GM12878 (cell line): Measurements from ENCODE around the gene LAIR1. TPM values are rescaled to one million over a fixed set of nuclear protein-coding genes. Genes with fewer than 3 reads are reported as not detected.

Source experiments
- ATAC-seq: fragments of 200-7000 bp; cut with Tn5 transposase; 3 replicates; pipeline ENCODE4 v1.9.1; 2020; ENCODE audit warnings: mild to moderate bottlenecking, moderate library complexity
- BruUV-seq: library from RNA; stranded (reverse); fragments of 400-500 nt; replicated peaks from 2 replicates; lab custom pipeline; 2021; lab: Mats Ljungman, UMichigan
- CTCF ChIA-PET: fragments of 300-600 bp; sonication (Branson Sonifier 250); formaldehyde crosslinking; extraction: SDS; loops from one replicate; lab custom pipeline; 2021; ENCODE audit warnings: inconsistent platforms; lab: Yijun Ruan, JAX
- POLR2A ChIA-PET: fragments of 350-600 bp; formaldehyde crosslinking; extraction: SDS; loops from one replicate; lab custom pipeline; 2021; ENCODE audit warnings: inconsistent platforms; lab: Charles Lee
- RAD21 ChIA-PET: fragments of 300-600 bp; sonication (Branson Sonifier 250); formaldehyde crosslinking; loops from one replicate; lab custom pipeline; 2023; ENCODE audit warnings: antibody characterized with exemption; ENCODE audit not compliant: unreplicated experiment; lab: Charles Lee
- SMC1A ChIA-PET: fragments of 300-600 bp; sonication (Branson Sonifier 250); formaldehyde crosslinking; loops from one replicate; lab custom pipeline; 2023; ENCODE audit not compliant: unreplicated experiment, uncharacterized antibody; lab: Charles Lee
- DNase-seq: peaks from one replicate; pipeline ENCODE4 v3.0.0-alpha.2; 2011; ENCODE audit warnings: low read depth, low spot score
- FAIRE-seq: peaks from 3 replicates; lab custom pipeline; 2011; peaks lifted over from hg19 to GRCh38; lab: Jason Lieb, UNC
- H2AFZ ChIP-seq: 2 replicates; pipeline ENCODE4 v1.6.0; 2011; ENCODE audit warnings: low read depth, low read length, control low read depth; ENCODE audit not compliant: control insufficient read depth
- H3K27ac ChIP-seq: 2 replicates; pipeline ENCODE4 v1.5.1; 2011; ENCODE audit warnings: control low read depth; ENCODE audit not compliant: control insufficient read depth, insufficient read depth
- H3K27me3 ChIP-seq, 2 experiments: replicated peaks in 1 of 2; 2 replicates each; pipeline versions ENCODE4 v1.6.0 to v1.6.1; 2011; ENCODE audit warnings: low read length in 1 of 2; ENCODE audit not compliant: control insufficient read depth in 2 of 2, insufficient read depth in 2 of 2
- H3K36me3 ChIP-seq, 2 experiments: 2 replicates each; pipeline ENCODE4 v1.5.1; 2011; ENCODE audit warnings: low read length in 1 of 2; ENCODE audit not compliant: control insufficient read depth in 2 of 2, insufficient read depth in 2 of 2
- H3K4me1 ChIP-seq: 2 replicates; pipeline ENCODE4 v1.6.1; 2011; ENCODE audit warnings: mild to moderate bottlenecking, low read length, moderate library complexity, mixed read lengths; ENCODE audit not compliant: control insufficient read depth, insufficient read depth
- H3K4me2 ChIP-seq: 2 replicates; pipeline ENCODE4 v1.6.0; 2011; ENCODE audit warnings: control low read depth; ENCODE audit not compliant: control insufficient read depth, insufficient read depth
- H3K4me3 ChIP-seq: fragments of 200-600 bp; sonication (generic); 2 replicates; pipeline ENCODE4 v1.5.1; 2016
- H3K79me2 ChIP-seq: 2 replicates; pipeline ENCODE4 v1.6.0; 2011; ENCODE audit warnings: low read length; ENCODE audit not compliant: control insufficient read depth, insufficient read depth
- H3K9ac ChIP-seq: 2 replicates; pipeline ENCODE4 v1.8.0; 2011; ENCODE audit warnings: low read length, control low read depth, mixed read lengths; ENCODE audit not compliant: control insufficient read depth, insufficient read depth
- H3K9me3 ChIP-seq: replicated peaks from 3 replicates; pipeline ENCODE4 v1.5.1; 2011; ENCODE audit warnings: mild to moderate bottlenecking, low read length; ENCODE audit not compliant: control insufficient read depth, insufficient read depth
- H4K20me1 ChIP-seq: 2 replicates; pipeline ENCODE4 v1.6.0; 2011; ENCODE audit not compliant: control insufficient read depth, insufficient read depth
- GATAD2B ChIP-seq: fragments of 450-650 bp; conservative IDR thresholded peaks from 2 replicates; pipeline ENCODE4 v1.6.1; 2017; ENCODE audit warnings: low read depth, mild to moderate bottlenecking, moderate library complexity
- KAT2A ChIP-seq: conservative IDR thresholded peaks from 2 replicates; pipeline ENCODE4 v1.6.1; 2011; ENCODE audit warnings: low read depth, low read length; ENCODE audit not compliant: control insufficient read depth
- SMAD5 ChIP-seq: IDR thresholded peaks from 2 replicates; pipeline ENCODE4 v1.6.1; 2016; ENCODE audit warnings: antibody characterized with exemption, low read depth
- TAF1 ChIP-seq: IDR thresholded peaks from 2 replicates; pipeline ENCODE4 v1.6.1; 2011; ENCODE audit warnings: mild to moderate bottlenecking, low read depth, low read length, borderline replicate concordance
- WGBS: methylation state at CpG from one replicate; pipeline ENCODE4 v1.1.6; 2016; ENCODE audit warnings: low lambda C conversion rate; ENCODE audit not compliant: insufficient replicate concordance, insufficient coverage; ENCODE audit errors: missing lambda C conversion rate; 5-methylcytosine and 5-hydroxymethylcytosine counted together
- in situ Hi-C: fragments of 300-500 bp; cut with MboI; formaldehyde crosslinking; loops from 9 replicates; pipeline ENCODE4 v1.14.3; 2018; ENCODE audit warnings: mixed read lengths
- intact Hi-C: fragments of 100-400 bp; cut with micrococcal nuclease; formaldehyde crosslinking; loops from one replicate; pipeline ENCODE4 v1.14.2; 2022; ENCODE audit not compliant: unreplicated experiment
- polyA plus RNA-seq, 11 experiments: library from polyadenylated mRNA; depleted of rRNA in 4 of 11; unstranded in 6 of 11; stranded (reverse) in 5 of 11; fragments of >200 nt; fragmentation: Nextera tagmentation in 4 of 11; fragmentation: Illumina TruSeq in 1 of 11; extraction: Ambion mirVana in 4 of 11; extraction: Trizol in 1 of 11; gene quantifications; 1 replicate in 1 of 11; 2 replicates in 10 of 11; pipeline versions ENCODE4 v1.2.1 to v1.2.3, GENCODE V29; 2011 to 2016; ENCODE audit warnings: inconsistent platforms in 2 of 11, missing spikeins in 2 of 11, low read depth in 1 of 11
- total RNA-seq, 4 experiments: library from RNA; depleted of rRNA in 3 of 4; stranded (reverse); fragments of >200 nt in 3 of 4; fragmentation: Illumina TruSeq in 1 of 4; extraction: Trizol in 1 of 4; gene quantifications; 2 replicates each; pipeline versions ENCODE4 v1.2.1 to v1.2.3, GENCODE V29; 2013 to 2021
- TF ChIP-seq, protein P1 (sequence below): fragments of 450-650 bp; IDR thresholded peaks from 2 replicates; pipeline ENCODE4 v1.6.1; 2017; ENCODE audit warnings: antibody characterized with exemption, mild to moderate bottlenecking, moderate library complexity
- TF ChIP-seq, protein P2 (sequence below): fragments of 150-350 bp; IDR thresholded peaks from 2 replicates; pipeline ENCODE4 v1.6.1; 2014; ENCODE audit warnings: mild to moderate bottlenecking, low read depth, low read length
- TF ChIP-seq, protein P3 (sequence below): fragments of 450-650 bp; IDR thresholded peaks from 2 replicates; pipeline ENCODE4 v1.6.1; 2017; ENCODE audit warnings: mild to moderate bottlenecking, low read depth, inconsistent platforms; ENCODE audit not compliant: poor library complexity, severe bottlenecking

Gene LAIR1
- total and polyA plus RNA-seq, 10 of the 15 experiments (the other 5 are each of a cell fraction or from before 2014, with no cell fraction given), result 8.6 to 58.2 (median 35.3) TPM

DNA sequence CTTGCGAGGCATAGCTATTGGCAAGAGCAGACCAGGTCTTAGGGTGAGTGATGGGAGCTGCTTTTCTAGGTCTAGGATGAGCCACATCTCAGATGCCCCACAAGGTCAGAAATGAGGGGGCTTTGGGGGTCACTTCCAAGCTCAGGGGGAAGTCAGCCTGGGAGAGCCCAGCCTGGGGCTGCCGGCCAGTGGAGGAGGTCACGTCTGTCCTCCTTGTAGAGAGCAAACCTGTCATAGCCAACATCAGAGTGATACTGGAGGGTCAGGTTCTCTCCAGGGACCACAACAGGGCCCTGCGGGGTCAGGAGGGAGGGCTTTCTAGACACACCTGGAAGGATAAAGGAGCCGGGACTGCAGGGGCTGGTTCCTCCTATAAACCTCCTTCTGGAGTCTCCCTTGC, 54.2 kb downstream of the LAIR1 start:
- Histone ChIP-seq H3K4me2 (no peak overlapping the region), H3K9ac (no peak overlapping the region), H3K36me3 (no peaks in the 10 kb centered on the region), H3K27ac (no peak overlapping the region), H3K4me1 (no peaks in the 10 kb centered on the region), H2AFZ (no peak overlapping the region), H3K9me3 (no peaks in the 10 kb centered on the region), H4K20me1 (no peaks in the 10 kb centered on the region), H3K27me3 (no peaks in the 10 kb centered on the region; a peak in 1 of 4 replicates), H3K4me3 (no peak overlapping the region), H3K79me2 (no peaks in the 10 kb centered on the region)
- no TSS peak for BruUV-seq
- TF ChIP-seq SMAD5 (no peak), GATAD2B (no peak), KAT2A (no peak), TAF1 (no peak)
- TF ChIP-seq, protein P1, sequence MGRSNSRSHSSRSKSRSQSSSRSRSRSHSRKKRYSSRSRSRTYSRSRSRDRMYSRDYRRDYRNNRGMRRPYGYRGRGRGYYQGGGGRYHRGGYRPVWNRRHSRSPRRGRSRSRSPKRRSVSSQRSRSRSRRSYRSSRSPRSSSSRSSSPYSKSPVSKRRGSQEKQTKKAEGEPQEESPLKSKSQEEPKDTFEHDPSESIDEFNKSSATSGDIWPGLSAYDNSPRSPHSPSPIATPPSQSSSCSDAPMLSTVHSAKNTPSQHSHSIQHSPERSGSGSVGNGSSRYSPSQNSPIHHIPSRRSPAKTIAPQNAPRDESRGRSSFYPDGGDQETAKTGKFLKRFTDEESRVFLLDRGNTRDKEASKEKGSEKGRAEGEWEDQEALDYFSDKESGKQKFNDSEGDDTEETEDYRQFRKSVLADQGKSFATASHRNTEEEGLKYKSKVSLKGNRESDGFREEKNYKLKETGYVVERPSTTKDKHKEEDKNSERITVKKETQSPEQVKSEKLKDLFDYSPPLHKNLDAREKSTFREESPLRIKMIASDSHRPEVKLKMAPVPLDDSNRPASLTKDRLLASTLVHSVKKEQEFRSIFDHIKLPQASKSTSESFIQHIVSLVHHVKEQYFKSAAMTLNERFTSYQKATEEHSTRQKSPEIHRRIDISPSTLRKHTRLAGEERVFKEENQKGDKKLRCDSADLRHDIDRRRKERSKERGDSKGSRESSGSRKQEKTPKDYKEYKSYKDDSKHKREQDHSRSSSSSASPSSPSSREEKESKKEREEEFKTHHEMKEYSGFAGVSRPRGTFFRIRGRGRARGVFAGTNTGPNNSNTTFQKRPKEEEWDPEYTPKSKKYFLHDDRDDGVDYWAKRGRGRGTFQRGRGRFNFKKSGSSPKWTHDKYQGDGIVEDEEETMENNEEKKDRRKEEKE, result no peak
- TF ChIP-seq, protein P2, sequence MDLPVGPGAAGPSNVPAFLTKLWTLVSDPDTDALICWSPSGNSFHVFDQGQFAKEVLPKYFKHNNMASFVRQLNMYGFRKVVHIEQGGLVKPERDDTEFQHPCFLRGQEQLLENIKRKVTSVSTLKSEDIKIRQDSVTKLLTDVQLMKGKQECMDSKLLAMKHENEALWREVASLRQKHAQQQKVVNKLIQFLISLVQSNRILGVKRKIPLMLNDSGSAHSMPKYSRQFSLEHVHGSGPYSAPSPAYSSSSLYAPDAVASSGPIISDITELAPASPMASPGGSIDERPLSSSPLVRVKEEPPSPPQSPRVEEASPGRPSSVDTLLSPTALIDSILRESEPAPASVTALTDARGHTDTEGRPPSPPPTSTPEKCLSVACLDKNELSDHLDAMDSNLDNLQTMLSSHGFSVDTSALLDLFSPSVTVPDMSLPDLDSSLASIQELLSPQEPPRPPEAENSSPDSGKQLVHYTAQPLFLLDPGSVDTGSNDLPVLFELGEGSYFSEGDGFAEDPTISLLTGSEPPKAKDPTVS, result no peak
- TF ChIP-seq, protein P3, sequence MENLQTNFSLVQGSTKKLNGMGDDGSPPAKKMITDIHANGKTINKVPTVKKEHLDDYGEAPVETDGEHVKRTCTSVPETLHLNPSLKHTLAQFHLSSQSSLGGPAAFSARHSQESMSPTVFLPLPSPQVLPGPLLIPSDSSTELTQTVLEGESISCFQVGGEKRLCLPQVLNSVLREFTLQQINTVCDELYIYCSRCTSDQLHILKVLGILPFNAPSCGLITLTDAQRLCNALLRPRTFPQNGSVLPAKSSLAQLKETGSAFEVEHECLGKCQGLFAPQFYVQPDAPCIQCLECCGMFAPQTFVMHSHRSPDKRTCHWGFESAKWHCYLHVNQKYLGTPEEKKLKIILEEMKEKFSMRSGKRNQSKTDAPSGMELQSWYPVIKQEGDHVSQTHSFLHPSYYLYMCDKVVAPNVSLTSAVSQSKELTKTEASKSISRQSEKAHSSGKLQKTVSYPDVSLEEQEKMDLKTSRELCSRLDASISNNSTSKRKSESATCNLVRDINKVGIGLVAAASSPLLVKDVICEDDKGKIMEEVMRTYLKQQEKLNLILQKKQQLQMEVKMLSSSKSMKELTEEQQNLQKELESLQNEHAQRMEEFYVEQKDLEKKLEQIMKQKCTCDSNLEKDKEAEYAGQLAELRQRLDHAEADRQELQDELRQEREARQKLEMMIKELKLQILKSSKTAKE, result no peak
- FAIRE-seq, result no peak
- POLR2A ChIA-PET, result interaction anchor here (0.6 kb wide), 1 partner anchor 35 kb away, joined by 4 read pairs; no protein-coding TSS in a partner anchor
- DNase-seq, result no peak
- SMC1A ChIA-PET, result interaction anchor here (1.0 kb wide), 1 partner anchor 40 kb away, joined by 3 read pairs; no protein-coding TSS in a partner anchor
- ATAC-seq, result no peak
- in situ Hi-C loops, result no loop called here
- intact Hi-C loops, result no loop called here
- CTCF ChIA-PET, result no interaction called here
- RAD21 ChIA-PET, result no interaction called here
- 38% methylated on average over 4 of the region's 5 CpGs for WGBS
